Thoracic aorta (tissue), 2 donors: Measurements from ENCODE around the gene EBF3. TPM values are rescaled to one million over a fixed set of nuclear protein-coding genes. Genes with fewer than 3 reads are reported as not detected.

ENCODE experiments used
- ATAC-seq: fragments of 150-250 bp; one replicate; pipeline ENCODE4 v1.8.0; 2017; ENCODE audit warnings: low read depth; ENCODE audit not compliant: insufficient number of reproducible peaks, low FRiP score
- DNase-seq: peaks from one replicate; pipeline ENCODE4 v3.0.0-alpha.2; 2020; ENCODE audit warnings: low spot score
- H3K27ac ChIP-seq, 2 donors: fragments of 200-600 bp; sonication (generic); 1 replicate in 1 of 2; 2 replicates in 1 of 2; pipeline ENCODE4 v1.5.1; 2016; ENCODE audit warnings: mild to moderate bottlenecking in 2 of 2, moderate library complexity in 2 of 2
- H3K27me3 ChIP-seq: fragments of 200-600 bp; sonication (generic); replicated peaks from 2 replicates; pipeline ENCODE4 v1.6.0; 2016; ENCODE audit warnings: mild to moderate bottlenecking; ENCODE audit not compliant: insufficient read depth
- H3K36me3 ChIP-seq: fragments of 200-600 bp; sonication (generic); one replicate; pipeline ENCODE4 v1.5.1; 2016
- H3K4me1 ChIP-seq, 2 donors: fragments of 200-600 bp; sonication (generic); 1 replicate in 1 of 2; 2 replicates in 1 of 2; pipeline versions ENCODE4 v1.5.1 to v1.6.0; 2016; ENCODE audit warnings: low read depth in 2 of 2, mild to moderate bottlenecking in 1 of 2; ENCODE audit not compliant: control insufficient read depth in 1 of 2
- H3K4me3 ChIP-seq: fragments of 200-600 bp; sonication (generic); 2 replicates; pipeline ENCODE4 v1.5.1; 2016; ENCODE audit warnings: mild to moderate bottlenecking
- H3K9me3 ChIP-seq: fragments of 200-600 bp; sonication (generic); 2 replicates; pipeline ENCODE4 v1.5.1; 2016
- total RNA-seq, 2 donors: library from RNA; depleted of rRNA; stranded (reverse); fragments of >200 nt; gene quantifications; one replicate each; pipeline versions ENCODE4 v1.1.0 to v1.2.3, GENCODE V29; 2016
- TF ChIP-seq, protein P1 (sequence below): fragments of 200-600 bp; sonication (generic); IDR thresholded peaks from one replicate; pipeline ENCODE4 v1.5.1; 2019; ENCODE audit warnings: antibody characterized with exemption

Gene EBF3
- total RNA-seq, 2 donors from 2014 or later, result 3.6 to 4.6 TPM

DNA sequence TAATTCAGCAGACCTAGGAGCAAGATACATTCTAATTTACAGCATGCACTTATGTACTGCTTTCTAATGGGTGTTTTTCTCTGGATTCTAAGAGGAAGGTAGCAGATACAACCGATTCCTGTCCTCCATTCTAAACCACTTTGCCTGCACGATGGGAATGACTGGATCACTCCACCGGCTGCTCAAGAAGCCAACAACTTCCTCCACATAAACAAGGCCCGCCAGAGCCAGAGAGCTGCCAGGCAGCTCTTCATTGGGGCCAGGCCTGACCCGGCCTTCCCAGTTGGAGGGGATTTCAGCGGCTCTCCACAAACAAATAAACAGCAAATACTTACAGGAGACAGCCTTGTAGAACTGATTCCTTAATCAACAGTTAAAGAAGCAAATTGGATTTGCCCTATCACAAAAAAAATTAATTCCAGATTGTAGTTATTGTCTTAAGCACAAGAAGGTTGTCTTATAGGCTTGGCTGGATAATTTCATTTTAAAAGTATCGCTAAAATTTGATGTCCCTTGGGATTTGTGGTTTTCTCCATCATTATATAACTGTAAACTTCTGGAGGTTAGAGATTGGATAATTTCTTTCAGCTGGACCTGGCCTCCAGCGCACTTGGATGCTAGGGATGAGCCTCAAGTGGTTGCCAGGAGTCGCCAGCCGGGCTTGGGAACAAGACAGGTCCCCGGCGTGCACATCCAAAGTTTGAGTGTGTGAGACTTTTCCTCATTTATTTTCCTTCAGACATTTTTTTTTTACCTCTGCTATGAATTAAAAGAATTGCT lies 20.9 kb downstream of the EBF3 start:
- ATAC-seq, result no peak

GRCh38 chr10:129942391-129942790 lies 21.7 kb downstream of the EBF3 start:
- H3K36me3 ChIP-seq, result no peaks in the 10 kb centered on the region
- no peak for ATAC-seq
- no peaks in the 10 kb centered on the region for H3K27me3 ChIP-seq
- H3K4me1 ChIP-seq, result peaks cover 5 to 7% of the 10 kb centered on the region in 2 donors
- DNase-seq, result no peak
- TF ChIP-seq, protein P1, sequence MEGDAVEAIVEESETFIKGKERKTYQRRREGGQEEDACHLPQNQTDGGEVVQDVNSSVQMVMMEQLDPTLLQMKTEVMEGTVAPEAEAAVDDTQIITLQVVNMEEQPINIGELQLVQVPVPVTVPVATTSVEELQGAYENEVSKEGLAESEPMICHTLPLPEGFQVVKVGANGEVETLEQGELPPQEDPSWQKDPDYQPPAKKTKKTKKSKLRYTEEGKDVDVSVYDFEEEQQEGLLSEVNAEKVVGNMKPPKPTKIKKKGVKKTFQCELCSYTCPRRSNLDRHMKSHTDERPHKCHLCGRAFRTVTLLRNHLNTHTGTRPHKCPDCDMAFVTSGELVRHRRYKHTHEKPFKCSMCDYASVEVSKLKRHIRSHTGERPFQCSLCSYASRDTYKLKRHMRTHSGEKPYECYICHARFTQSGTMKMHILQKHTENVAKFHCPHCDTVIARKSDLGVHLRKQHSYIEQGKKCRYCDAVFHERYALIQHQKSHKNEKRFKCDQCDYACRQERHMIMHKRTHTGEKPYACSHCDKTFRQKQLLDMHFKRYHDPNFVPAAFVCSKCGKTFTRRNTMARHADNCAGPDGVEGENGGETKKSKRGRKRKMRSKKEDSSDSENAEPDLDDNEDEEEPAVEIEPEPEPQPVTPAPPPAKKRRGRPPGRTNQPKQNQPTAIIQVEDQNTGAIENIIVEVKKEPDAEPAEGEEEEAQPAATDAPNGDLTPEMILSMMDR, result no peak
- no peaks in the 10 kb centered on the region for H3K9me3 ChIP-seq
- H3K4me3 ChIP-seq, result no peak overlapping the region
- no peak overlapping the region for H3K27ac ChIP-seq

More for the DNA sequence above, 20.9 kb downstream of the EBF3 start:
- TF ChIP-seq, protein P1, result no peak
- DNase-seq, result no peak
- Histone ChIP-seq H3K36me3 (no peaks in the 10 kb centered on the region), H3K27me3 (no peaks in the 10 kb centered on the region), H3K27ac (no peak overlapping the region), H3K4me1 (peaks cover 5 to 7% of the 10 kb centered on the region in 2 donors), H3K4me3 (no peak overlapping the region), H3K9me3 (no peaks in the 10 kb centered on the region)

DNA sequence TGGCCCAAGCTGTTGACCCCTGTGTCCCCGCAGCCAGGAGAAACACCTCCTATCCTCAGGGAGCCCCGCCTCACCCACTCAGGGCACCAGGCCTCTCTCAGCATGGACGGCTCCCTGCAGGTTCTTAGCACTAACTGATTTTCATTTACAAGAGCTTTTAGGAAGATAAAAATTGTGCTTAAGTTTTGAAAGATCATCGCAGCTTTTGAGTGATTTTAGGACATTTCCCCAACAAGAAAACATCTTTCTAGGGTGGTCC lies 22.1 kb downstream of the EBF3 start:
- H3K4me1 ChIP-seq, result peaks cover 5 to 6% of the 10 kb centered on the region in 2 donors
- TF ChIP-seq, protein P1, result no peak
- no peak for ATAC-seq
- no peaks in the 10 kb centered on the region for H3K27me3 ChIP-seq
- no peak overlapping the region for H3K4me3 ChIP-seq
- no peak for DNase-seq
- H3K27ac ChIP-seq, result no peak overlapping the region
- no peaks in the 10 kb centered on the region for H3K36me3 ChIP-seq
- no peaks in the 10 kb centered on the region for H3K9me3 ChIP-seq

- H3K36me3 ChIP-seq, result no peaks in the 10 kb centered on the region
- ATAC-seq, result no peak
- H3K27ac ChIP-seq, result no peak overlapping the region
- H3K27me3 ChIP-seq, result no peaks in the 10 kb centered on the region
- TF ChIP-seq, protein P1, result no peak
- H3K4me1 ChIP-seq, result peaks cover under 1 to 1% of the 10 kb centered on the region in 2 donors
- no peaks in the 10 kb centered on the region for H3K9me3 ChIP-seq
- H3K4me3 ChIP-seq, result no peak overlapping the region
- no peak for DNase-seq
These were observed 22.7 kb downstream of the EBF3 start for GRCh38 chr10:129941199-129942018.

GRCh38 chr10:129940617-129941198 lies 23.4 kb downstream of the EBF3 start:
- H3K9me3 ChIP-seq, result no peaks in the 10 kb centered on the region
- no peak overlapping the region for H3K27ac ChIP-seq
- no peak overlapping the region for H3K4me3 ChIP-seq
- H3K36me3 ChIP-seq, result no peaks in the 10 kb centered on the region
- DNase-seq, result no peak
- H3K4me1 ChIP-seq, result no peaks in the 10 kb centered on the region
- no peak for ATAC-seq
- TF ChIP-seq, protein P1, result no peak
- H3K27me3 ChIP-seq, result no peaks in the 10 kb centered on the region
